22Rv1 (cell line): ENCODE measurements around the gene ZNF681.
"Not testable (repeated sequence)": the region's sequence is repeated elsewhere in the genome, so short reads cannot be mapped to it uniquely, and the experiment has no call there.

Experiments used
- H3K27ac ChIP-seq: fragments of 450-650 bp; 2 replicates; pipeline ENCODE4 v1.5.1; 2017
- CTCF ChIP-seq: fragments of 450-650 bp; IDR thresholded peaks from 2 replicates; pipeline ENCODE4 v1.5.1; 2017; ENCODE audit warnings: mild to moderate bottlenecking
- ZFX ChIP-seq: fragments of 450-650 bp; IDR thresholded peaks from 2 replicates; pipeline ENCODE4 v1.6.1; 2017; ENCODE audit warnings: antibody characterized with exemption, borderline replicate concordance

Gene ZNF681

GRCh38 chr19:23784274-23784673, 25.6 kb upstream of the ZNF681 start:
- TF ChIP-seq ZFX = no peak
- TF ChIP-seq CTCF = no peak
- H3K27ac ChIP-seq = no peak overlapping the region

- no peak overlapping the region for H3K27ac ChIP-seq
- TF ChIP-seq CTCF (no peak), ZFX (no peak)
Measured at GRCh38 chr19:23783636-23784035, 24.9 kb upstream of the ZNF681 start.

DNA sequence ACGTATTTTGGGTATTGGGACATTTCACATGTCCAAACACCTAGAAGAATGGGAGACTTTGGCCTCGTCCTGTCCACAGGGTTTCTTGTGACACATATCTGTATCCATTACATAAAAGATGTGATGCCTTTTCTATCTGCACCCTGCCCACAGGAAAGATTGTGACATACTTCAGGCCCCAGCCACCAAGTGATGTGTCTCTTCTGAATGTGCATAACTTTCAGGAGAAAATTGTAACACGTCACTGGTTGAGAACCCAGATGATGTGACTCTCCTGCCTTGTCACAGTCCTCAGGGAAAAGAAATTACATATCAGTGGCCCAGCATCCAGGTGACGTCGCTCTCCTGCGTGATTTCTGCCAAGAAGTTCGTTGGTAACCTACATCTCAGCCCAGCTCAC, 21.0 kb upstream of the ZNF681 start:
- TF ChIP-seq ZFX = no peak
- no peak for TF ChIP-seq CTCF
- H3K27ac ChIP-seq = no peak overlapping the region

DNA sequence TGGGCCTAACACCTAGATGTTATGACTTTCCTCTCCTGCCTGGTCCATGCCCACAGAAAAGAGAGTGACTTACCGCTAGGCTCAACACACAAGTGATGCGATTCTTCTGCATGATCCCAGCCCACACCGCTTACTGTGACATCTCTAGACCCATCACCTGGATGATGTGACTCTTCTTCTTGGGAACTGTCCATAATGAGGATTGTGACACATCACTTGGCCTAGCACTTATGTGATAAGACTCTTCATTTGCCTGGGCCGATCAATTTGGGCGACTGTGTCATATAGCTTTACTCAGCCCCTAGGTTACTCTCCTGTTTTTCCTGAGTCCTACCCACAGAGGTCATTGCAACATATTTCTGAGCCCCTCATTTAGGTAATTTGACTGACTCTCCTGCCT, 19.9 kb upstream of the ZNF681 start:
- no peak for TF ChIP-seq ZFX
- no peak for TF ChIP-seq CTCF

DNA sequence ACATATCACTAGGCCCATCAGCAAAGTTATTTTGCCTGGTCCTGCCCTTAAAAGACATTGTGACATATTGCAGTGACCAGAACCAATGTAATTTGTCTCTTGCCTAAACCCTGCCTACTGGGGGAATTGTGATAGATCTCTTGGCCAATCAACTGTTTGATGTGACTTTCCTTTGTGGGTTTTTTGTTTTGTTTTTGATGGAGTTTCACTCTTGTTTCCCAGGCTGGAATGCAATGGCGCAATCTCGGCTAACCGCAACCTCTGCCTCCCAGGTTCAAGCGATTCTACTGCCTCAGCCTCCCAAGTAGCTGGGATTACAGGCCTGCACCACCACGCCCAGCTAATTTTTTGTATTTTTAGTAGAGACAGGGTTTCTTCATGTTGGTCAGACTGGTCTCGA, 19.3 kb upstream of the ZNF681 start:
- H3K27ac ChIP-seq = not testable (repeated sequence)

More for the DNA sequence above, 19.9 kb upstream of the ZNF681 start:
- H3K27ac ChIP-seq = no peak overlapping the region

DNA sequence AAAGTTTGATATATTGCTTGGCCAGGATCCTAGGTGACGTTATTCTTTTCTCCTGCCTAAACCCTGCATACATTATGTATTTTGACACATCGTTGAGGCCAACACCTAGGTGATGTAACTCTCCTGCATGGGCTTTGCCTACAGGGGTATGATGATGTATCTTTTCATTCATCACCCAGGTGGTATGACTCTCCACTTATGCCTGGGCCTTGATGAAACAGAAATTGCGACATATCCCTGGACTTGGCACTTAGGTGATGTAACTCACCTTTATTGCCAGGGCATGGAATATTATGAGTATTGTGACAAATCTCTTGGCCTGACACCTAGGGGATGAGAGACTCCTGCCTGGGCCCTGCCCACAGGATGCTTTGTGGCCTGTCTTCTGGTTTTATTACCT, 18.5 kb upstream of the ZNF681 start:
- no peak overlapping the region for H3K27ac ChIP-seq
- TF ChIP-seq ZFX = no peak
- TF ChIP-seq CTCF = no peak

DNA sequence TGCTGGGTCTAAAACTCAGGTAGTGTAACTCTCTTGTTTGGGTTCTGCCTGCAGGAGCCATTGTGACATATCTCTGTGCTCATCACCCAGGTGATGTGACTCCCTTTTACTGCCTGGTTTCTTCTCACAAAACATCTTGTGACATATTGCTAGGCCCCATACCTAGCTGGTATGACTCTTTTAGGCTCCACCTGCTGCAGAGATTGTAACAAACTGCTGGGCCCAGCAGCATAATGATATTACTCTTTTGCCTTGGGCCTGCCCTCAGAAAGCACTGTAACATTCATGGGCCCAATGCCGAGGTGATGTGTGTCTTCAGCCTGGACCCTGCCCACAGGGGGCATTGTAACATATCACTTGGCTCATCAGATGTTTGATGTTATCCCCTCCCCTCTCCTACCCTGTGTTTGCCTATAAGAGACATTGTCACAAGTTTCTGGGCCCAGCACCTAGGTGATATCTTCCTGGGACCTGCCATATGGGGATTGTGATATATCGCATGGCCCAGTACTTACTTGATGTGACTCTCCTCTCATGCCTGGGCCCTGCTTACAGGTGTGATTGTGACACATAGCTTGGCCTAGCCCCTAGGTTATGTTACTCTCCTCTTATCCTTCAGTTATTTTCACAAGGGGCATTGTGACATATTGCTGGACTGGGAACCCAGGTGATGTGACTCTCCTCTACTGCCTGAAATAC, 18.0 kb upstream of the ZNF681 start:
- H3K27ac ChIP-seq = no peak overlapping the region
- TF ChIP-seq CTCF (no peak), ZFX (no peak)

DNA sequence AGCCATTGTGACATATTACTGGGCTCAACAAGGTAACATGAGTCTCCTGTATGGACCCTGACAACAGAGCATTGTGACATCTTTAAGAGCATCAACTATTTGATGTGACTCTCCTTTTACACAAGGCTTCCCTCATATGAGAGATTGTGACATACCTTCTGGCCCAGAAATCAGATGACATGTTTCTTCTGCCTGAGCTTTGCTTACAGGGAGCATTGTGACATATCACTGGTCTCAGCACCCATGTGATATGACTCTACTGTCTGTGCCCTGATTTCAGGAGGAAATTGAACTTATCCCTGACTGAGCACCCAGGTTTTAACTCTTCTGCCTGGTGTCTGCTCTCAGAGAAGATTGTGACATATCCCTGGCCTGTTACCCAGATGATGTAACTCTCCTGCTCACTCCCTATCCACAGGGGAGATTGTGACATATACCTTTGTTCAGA, 15.9 kb upstream of the ZNF681 start:
- H3K27ac ChIP-seq = no peak overlapping the region
- no peak for TF ChIP-seq CTCF
- TF ChIP-seq ZFX = no peak
